G401.6 (cell line): Measurements from ENCODE around the gene ZNF738.

Experiments used
- FAIRE-seq: peaks from 2 replicates; lab custom pipeline; 2012; peaks lifted over from hg19 to GRCh38; lab: Jason Lieb, UNC

Gene ZNF738

DNA sequence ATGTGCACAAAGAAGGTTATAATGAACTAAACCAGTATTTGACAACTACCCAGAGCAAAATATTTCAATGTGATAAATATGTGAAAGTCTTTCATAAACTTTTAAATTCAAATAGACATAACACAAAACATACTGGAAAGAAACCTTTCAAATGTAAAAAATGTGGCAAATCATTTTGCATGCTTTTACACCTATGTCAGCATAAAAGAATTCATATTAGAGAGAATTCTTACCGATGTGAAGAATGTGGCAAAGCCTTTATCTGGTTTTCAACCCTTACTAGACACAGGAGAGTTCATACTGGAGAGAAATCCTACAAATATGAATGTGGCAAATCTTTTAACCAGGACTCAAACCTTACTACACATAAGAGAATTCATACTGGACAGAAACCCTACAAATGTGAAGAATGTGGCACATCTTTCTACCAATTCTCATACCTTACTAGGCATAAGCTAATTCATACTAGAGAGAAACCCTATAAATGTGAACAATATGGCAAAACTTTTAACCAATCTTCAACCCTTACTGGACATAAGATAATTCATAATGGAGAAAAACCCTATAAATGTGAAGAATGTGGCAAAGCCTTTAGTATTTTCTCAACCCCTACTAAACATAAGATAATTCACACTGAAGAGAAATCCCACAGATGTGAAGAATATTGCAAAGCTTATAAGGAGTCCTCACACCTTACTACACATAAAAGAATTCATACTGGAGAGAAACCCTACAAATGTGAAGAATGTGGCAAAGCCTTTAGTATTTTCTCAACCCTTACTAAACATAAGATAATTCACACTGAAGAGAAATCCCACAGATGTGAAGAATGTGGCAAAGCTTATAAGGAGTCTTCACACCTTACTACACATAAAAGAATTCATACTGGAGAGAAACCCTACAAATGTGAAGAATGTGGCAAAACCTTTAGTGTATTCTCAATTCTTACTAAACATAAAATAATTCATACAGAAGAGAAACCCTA, 64.5 kb downstream of the ZNF738 start:
- no peak for FAIRE-seq
